Left kidney (tissue), 2 donors: ENCODE data around the gene PPP3CA. TPM values are rescaled to one million over a fixed set of nuclear protein-coding genes. Genes with fewer than 3 reads are reported as not detected.
"Not testable (repeated sequence)": the region's sequence is repeated elsewhere in the genome, so short reads cannot be mapped to it uniquely, and the experiment has no call there.

Experiments used
- DNase-seq: peaks from one replicate; pipeline ENCODE4 v3.0.0-alpha.2; 2013
- polyA plus RNA-seq: library from polyadenylated mRNA; unstranded; fragments of 120-200 nt; gene quantifications from one replicate; pipeline ENCODE4 v1.2.1, GENCODE V29; 2013; ENCODE audit not compliant: insufficient read length

The PPP3CA gene
- polyA plus RNA-seq, 1 donor, result 54.3 TPM

- no peak for DNase-seq
Observed at GRCh38 chr4:101256222-101256621, 91.1 kb downstream of the PPP3CA start.

GRCh38 chr4:101254776-101255175 lies 92.5 kb downstream of the PPP3CA start:
- no peak for DNase-seq

- DNase-seq, result no peak
Observed at GRCh38 chr4:101253121-101253520, 94.2 kb downstream of the PPP3CA start.

- no peak for DNase-seq
Observed at GRCh38 chr4:101252721-101253120, 94.6 kb downstream of the PPP3CA start.

GRCh38 chr4:101251261-101251660 lies 96.1 kb downstream of the PPP3CA start:
- no peak for DNase-seq

GRCh38 chr4:101244349-101244748 lies 103.0 kb downstream of the PPP3CA start:
- DNase-seq, result no peak

- no peak for DNase-seq
Observed at GRCh38 chr4:101242441-101242840, 104.9 kb downstream of the PPP3CA start.

- no peak for DNase-seq
Observed at GRCh38 chr4:101240099-101240498, 107.2 kb downstream of the PPP3CA start.

GRCh38 chr4:101239665-101240064 lies 107.7 kb downstream of the PPP3CA start:
- no peak for DNase-seq

GRCh38 chr4:101238706-101239105 lies 108.6 kb downstream of the PPP3CA start:
- DNase-seq, result no peak

GRCh38 chr4:101237773-101238172 lies 109.6 kb downstream of the PPP3CA start:
- no peak for DNase-seq

GRCh38 chr4:101236097-101236496 lies 111.2 kb downstream of the PPP3CA start:
- no peak for DNase-seq

- DNase-seq, result not testable (repeated sequence)
Observed at GRCh38 chr4:101234141-101234540, 113.2 kb downstream of the PPP3CA start.

- no peak for DNase-seq
Observed at GRCh38 chr4:101232074-101232776, 115.1 kb downstream of the PPP3CA start.

- no peak for DNase-seq
Observed at GRCh38 chr4:101230801-101231426, 116.4 kb downstream of the PPP3CA start.

GRCh38 chr4:101229116-101229515 lies 118.2 kb downstream of the PPP3CA start:
- no peak for DNase-seq

GRCh38 chr4:101227715-101228114 lies 119.6 kb downstream of the PPP3CA start:
- DNase-seq, result no peak

- no peak for DNase-seq
Observed at GRCh38 chr4:101224358-101225218, 122.7 kb downstream of the PPP3CA start.

- DNase-seq, result no peak
Observed at GRCh38 chr4:101222156-101222845, 125.0 kb downstream of the PPP3CA start.

- DNase-seq, result no peak
Observed at GRCh38 chr4:101221294-101221693, 126.0 kb downstream of the PPP3CA start.

GRCh38 chr4:101218894-101219293 lies 128.4 kb downstream of the PPP3CA start:
- no peak for DNase-seq

GRCh38 chr4:101218346-101218745 lies 129.0 kb downstream of the PPP3CA start:
- DNase-seq, result no peak
